Astrocyte of the spinal cord (primary cell): ENCODE measurements around the gene PIH1D2.
"Not testable (repeated sequence)": the region's sequence is repeated elsewhere in the genome, so short reads cannot be mapped to it uniquely, and the experiment has no call there.

Source experiments
- DNase-seq: peaks from one replicate; pipeline ENCODE4 v3.0.0; 2011; ENCODE audit warnings: low read depth, low spot score
- H3K4me3 ChIP-seq: 2 replicates; pipeline ENCODE4 v1.5.1; 2011; ENCODE audit warnings: low read depth, mild to moderate bottlenecking, low read length, moderate library complexity
- in situ Hi-C: cut with HindIII; loops from 2 replicates; pipeline ENCODE4 v1.10.0; 2017; ENCODE audit warnings: low sequenced_read_pairs
- TF ChIP-seq, protein P1 (sequence below): IDR thresholded peaks from 2 replicates; pipeline ENCODE4 v1.5.1; 2012; ENCODE audit warnings: low read depth, mild to moderate bottlenecking, low read length, inconsistent platforms

Gene PIH1D2

DNA sequence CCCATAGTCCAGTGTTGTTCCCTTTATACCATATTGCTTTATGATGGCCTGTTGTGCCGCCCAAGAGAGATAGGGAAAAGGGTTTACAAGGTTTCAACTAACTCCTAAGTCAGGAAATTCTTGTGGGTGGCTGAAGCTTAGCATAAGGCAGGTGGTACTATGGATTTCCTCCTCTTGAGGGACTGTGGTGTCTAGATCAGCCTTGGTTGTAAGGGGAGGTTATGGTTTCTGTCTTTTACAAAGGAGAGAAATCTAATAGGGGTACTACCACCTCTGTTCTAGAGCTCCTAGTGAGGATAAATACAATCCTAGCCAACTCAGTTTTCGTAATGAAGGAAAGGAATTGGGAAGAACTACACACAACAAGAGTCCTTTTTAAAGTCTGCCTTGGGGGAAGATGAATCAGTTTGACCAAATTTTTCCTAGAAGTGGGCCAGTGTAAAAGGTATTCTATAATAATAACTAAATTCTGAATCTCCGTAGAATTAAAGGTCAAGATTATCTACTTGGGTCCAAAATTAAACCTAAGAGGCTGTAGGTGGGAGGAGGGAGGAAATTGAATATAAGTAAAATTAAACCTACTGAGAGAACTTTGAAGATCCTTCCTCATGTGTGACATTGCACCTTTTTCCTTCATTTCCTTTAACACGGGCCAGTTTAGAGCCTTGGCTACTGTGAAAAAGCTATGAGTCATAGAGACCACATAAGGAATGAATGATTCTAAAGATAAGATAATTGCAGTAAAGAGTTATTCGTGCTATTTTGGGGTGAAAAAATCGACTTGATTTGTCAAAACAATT lies 31.5 kb downstream of the PIH1D2 start:
- DNase-seq, result peak; percentile 65
- in situ Hi-C loops, result no loop called here
- TF ChIP-seq, protein P1, sequence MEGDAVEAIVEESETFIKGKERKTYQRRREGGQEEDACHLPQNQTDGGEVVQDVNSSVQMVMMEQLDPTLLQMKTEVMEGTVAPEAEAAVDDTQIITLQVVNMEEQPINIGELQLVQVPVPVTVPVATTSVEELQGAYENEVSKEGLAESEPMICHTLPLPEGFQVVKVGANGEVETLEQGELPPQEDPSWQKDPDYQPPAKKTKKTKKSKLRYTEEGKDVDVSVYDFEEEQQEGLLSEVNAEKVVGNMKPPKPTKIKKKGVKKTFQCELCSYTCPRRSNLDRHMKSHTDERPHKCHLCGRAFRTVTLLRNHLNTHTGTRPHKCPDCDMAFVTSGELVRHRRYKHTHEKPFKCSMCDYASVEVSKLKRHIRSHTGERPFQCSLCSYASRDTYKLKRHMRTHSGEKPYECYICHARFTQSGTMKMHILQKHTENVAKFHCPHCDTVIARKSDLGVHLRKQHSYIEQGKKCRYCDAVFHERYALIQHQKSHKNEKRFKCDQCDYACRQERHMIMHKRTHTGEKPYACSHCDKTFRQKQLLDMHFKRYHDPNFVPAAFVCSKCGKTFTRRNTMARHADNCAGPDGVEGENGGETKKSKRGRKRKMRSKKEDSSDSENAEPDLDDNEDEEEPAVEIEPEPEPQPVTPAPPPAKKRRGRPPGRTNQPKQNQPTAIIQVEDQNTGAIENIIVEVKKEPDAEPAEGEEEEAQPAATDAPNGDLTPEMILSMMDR, result no peak

DNA sequence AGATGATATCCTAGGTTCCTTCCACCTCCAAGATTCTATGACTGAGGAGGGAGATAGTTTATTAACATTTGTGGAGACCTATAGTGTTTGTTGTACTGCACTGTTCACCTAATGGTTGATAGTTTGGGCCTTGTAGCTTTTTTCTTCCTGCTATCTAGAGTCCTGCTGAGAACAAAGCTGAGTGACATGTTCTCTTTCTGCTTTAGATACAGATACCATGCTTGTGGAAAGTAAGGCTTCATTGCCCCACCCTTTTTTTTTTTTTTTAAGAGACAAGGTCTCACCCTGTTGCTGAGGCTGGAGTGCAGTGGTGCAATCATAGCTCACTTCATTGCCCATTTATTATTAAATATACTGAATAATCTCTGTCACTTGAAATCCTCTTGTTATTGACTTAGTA lies 36.3 kb downstream of the PIH1D2 start:
- TF ChIP-seq, protein P1, result no peak
- in situ Hi-C loops, result no loop called here
- no peak for DNase-seq
- H3K4me3 ChIP-seq, result no peak overlapping the region

More for the DNA sequence above, 31.5 kb downstream of the PIH1D2 start:
- no peak overlapping the region for H3K4me3 ChIP-seq

DNA sequence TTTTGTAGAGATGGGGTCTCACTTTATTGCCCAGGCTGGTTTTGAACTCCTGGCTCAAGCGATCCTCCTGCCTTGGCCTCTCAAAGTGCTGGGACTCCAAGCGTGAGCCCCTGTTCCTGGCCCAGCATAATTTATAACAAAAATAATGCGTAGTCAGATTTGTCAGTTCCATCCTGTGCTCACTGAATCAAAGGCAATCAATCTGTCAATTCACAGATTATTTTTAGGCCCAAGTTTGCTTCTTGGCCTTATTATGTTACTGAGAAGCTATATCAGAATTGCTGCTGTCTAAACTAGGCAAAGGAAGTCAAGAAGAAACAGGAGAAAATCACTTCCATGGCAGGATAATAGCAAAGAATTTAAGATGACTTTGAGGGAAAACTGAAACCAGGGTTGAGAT lies 39.9 kb downstream of the PIH1D2 start:
- TF ChIP-seq, protein P1, result no peak
- in situ Hi-C loops, result no loop called here
- DNase-seq, result no peak
- H3K4me3 ChIP-seq, result no peak overlapping the region

GRCh38 chr11:112029460-112029859 lies 44.4 kb downstream of the PIH1D2 start:
- no peak for DNase-seq
- H3K4me3 ChIP-seq, result no peak overlapping the region
- TF ChIP-seq, protein P1, result no peak
- in situ Hi-C loops, result no loop called here

GRCh38 chr11:112026784-112027410 lies 46.9 kb downstream of the PIH1D2 start:
- H3K4me3 ChIP-seq, in situ Hi-C loops, DNase-seq: not testable (repeated sequence)

- TF ChIP-seq, protein P1, result no peak
- H3K4me3 ChIP-seq, result peak overlapping the region; percentile 90
- DNase-seq, result peak; percentile 13
- in situ Hi-C loops, result no loop called here
These were observed 48.1 kb downstream of the PIH1D2 start for GRCh38 chr11:112025707-112026106.
